Measurements from ENCODE around the gene PCDHA5.

The PCDHA5 gene

DNA sequence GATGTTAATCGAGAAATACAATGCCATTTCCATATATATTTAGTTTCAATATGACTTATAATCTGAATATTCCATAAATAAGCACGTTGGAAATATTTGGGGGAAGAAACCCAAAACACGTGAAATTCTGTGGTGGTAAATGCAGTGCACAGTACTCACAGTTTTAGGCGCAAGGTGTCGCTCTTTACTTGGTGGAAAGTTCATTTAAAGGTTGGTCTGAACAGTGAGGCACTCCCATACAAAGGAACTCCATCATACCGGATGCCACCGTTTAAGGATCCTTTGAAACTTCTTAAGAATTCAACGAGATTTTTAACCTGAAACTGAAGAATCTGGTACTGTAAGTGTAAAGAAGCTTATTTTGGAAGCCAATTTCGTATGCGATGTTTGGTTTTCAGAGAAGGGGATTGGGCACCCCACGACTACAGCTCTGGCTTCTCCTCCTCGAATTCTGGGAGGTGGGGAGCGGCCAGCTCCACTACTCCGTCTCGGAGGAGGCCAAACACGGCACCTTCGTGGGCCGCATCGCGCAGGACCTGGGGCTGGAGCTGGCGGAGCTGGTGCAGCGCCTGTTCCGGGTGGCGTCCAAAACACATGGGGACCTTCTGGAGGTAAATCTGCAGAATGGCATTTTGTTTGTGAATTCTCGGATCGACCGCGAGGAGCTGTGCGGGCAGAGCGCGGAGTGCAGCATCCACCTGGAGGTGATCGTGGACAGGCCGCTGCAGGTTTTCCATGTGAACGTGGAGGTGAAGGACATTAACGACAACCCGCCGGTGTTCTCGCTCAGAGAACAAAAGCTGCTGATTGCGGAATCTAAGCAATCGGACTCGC, 47.5 kb downstream of the PCDHA5 start, which contains the start of gene PCDHA11:
PCDHA11 (plus strand) TSS at position 237 of the 834 bp plus-strand sequence; CDS start at position 384, 147 bp downstream.
- DNase-seq = no peak

DNA sequence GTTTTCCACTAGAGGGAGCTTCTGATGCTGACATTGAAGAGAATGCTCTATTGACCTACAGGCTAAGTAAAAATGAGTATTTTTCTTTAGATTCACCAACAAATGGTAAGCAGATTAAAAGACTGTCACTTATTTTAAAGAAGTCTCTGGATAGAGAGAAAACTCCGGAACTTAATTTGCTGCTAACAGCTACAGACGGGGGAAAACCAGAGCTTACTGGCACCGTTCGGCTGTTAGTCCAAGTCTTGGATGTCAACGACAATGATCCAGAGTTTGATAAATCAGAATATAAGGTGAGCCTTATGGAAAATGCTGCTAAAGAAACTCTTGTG, 48.1 kb downstream of the PCDHA5 start:
- no peak for DNase-seq

DNA sequence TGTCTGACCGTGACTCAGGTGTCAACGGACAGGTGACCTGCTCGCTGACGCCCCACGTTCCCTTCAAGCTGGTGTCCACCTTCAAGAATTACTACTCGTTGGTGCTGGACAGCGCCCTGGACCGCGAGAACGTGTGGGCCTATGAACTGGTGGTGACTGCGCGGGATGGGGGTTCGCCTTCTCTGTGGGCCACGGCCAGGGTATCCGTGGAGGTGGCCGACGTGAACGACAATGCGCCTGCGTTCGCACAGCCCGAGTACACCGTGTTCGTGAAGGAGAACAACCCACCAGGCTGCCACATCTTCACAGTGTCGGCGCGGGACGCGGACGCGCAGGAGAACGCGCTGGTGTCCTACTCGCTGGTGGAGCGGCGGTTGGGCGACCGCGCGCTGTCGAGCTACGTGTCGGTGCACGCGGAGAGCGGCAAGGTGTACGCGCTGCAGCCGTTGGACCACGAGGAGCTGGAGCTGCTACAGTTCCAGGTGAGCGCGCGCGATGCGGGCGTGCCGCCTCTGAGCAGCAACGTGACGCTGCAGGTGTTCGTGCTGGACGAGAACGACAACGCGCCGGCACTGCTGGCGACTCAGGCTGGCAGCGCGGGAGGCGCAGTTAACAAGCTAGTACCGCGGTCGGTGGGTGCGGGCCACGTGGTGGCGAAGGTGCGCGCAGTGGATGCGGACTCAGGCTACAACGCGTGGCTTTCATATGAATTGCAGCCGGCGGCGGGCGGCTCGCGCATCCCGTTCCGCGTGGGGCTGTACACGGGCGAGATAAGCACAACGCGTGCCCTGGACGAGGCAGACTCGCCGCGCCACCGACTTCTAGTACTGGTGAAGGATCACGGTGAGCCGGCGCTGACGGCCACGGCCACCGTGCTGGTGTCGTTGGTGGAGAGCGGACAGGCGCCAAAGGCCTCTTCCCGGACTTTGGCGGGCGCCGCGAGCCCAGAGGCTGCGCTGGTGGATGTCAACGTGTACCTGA, 49.1 kb downstream of the PCDHA5 start:
- DNase-seq = no peak

Measured in CD4-positive, alpha-beta T cell treated with Interleukin-17A for 1 hour (primary cell).